Nephron progenitor cell (in vitro differentiated cells): ENCODE measurements around the gene TIAM1.

ENCODE experiments used
- DNase-seq: peaks from one replicate; pipeline ENCODE4 v3.0.0; 2021
- H3K27ac Mint-ChIP-seq: 2 replicates; pipeline ENCODE4 v1.8.0; 2021; ENCODE audit warnings: mild to moderate bottlenecking, moderate library complexity, mixed read lengths
- H3K27me3 Mint-ChIP-seq: 2 replicates; pipeline ENCODE4 v1.8.0; 2021; ENCODE audit warnings: mild to moderate bottlenecking, low read depth, mixed read lengths; ENCODE audit not compliant: poor library complexity
- H3K36me3 Mint-ChIP-seq: 2 replicates; pipeline ENCODE4 v1.8.0; 2021; ENCODE audit warnings: low read depth, mixed read lengths
- H3K4me1 Mint-ChIP-seq: 2 replicates; pipeline ENCODE4 v1.8.0; 2021; ENCODE audit warnings: mixed read lengths
- H3K4me3 Mint-ChIP-seq: 2 replicates; pipeline ENCODE4 v1.8.0; 2021; ENCODE audit warnings: mild to moderate bottlenecking, moderate library complexity, mixed read lengths
- H3K9me3 Mint-ChIP-seq: 2 replicates; pipeline ENCODE4 v1.8.0; 2021; ENCODE audit warnings: mild to moderate bottlenecking, moderate library complexity, mixed read lengths
- TF ChIP-seq, protein P1 (sequence below): fragments of 200-600 bp; sonication (generic); IDR thresholded peaks from 2 replicates; pipeline ENCODE4 v1.5.0; 2021; ENCODE audit warnings: antibody characterized with exemption

Gene TIAM1

GRCh38 chr21:31360717-31361116 lies 16.7 kb upstream of the TIAM1 start:
- Mint-ChIP-seq H3K36me3 (peaks cover 24% of the 10 kb centered on the region), H3K27ac (no peak overlapping the region), H3K9me3 (peaks cover 21% of the 10 kb centered on the region), H3K4me1 (peaks cover 39% of the 10 kb centered on the region), H3K4me3 (no peak overlapping the region), H3K27me3 (no peaks in the 10 kb centered on the region)
- TF ChIP-seq, protein P1, sequence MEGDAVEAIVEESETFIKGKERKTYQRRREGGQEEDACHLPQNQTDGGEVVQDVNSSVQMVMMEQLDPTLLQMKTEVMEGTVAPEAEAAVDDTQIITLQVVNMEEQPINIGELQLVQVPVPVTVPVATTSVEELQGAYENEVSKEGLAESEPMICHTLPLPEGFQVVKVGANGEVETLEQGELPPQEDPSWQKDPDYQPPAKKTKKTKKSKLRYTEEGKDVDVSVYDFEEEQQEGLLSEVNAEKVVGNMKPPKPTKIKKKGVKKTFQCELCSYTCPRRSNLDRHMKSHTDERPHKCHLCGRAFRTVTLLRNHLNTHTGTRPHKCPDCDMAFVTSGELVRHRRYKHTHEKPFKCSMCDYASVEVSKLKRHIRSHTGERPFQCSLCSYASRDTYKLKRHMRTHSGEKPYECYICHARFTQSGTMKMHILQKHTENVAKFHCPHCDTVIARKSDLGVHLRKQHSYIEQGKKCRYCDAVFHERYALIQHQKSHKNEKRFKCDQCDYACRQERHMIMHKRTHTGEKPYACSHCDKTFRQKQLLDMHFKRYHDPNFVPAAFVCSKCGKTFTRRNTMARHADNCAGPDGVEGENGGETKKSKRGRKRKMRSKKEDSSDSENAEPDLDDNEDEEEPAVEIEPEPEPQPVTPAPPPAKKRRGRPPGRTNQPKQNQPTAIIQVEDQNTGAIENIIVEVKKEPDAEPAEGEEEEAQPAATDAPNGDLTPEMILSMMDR = no peak
- DNase-seq = no peak

DNA sequence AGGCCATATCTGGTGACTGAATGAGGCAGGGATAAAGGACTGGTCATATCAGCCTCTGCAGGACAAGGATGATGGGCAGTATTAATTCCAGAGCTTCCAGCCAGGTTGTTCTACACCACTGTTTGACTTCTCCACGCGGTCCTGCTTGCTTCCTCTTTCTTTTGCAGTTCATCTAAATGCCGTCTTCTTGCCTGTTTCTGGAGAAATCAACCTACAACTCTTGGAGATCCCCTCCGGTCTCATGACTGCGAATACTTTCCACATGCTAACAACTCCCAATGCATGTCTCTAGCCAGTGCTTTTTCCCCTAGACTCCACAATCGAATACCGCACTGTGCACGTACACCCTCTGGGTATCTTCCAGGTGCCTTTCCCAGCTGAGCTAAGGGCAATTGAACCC lies 14.1 kb upstream of the TIAM1 start:
- peaks cover 28% of the 10 kb centered on the region for H3K4me1 Mint-ChIP-seq
- H3K27me3 Mint-ChIP-seq = no peaks in the 10 kb centered on the region
- H3K9me3 Mint-ChIP-seq = peaks cover 21% of the 10 kb centered on the region
- DNase-seq = no peak
- H3K27ac Mint-ChIP-seq = no peak overlapping the region
- no peak overlapping the region for H3K4me3 Mint-ChIP-seq
- TF ChIP-seq, protein P1 = no peak
- H3K36me3 Mint-ChIP-seq = peaks cover 20% of the 10 kb centered on the region

DNA sequence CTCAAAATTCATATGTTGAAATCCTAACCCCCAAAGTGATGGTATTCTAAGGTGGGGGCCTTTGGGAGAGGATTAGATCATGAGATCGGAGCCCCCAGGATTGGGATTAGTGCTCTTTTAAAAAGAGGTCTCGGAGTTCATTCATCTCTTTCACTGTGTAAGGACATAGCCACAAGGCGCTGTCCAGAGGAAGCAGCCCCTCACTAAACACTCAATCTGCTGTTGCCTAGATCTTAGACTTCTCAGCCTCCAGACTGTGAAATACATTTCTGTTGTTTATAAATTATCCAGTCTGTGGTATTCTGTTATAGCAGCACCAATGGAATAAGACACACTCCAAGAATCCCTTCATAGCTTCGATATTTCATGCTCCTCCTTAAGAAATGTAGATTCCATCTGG lies 12.4 kb upstream of the TIAM1 start:
- peaks cover 26% of the 10 kb centered on the region for H3K36me3 Mint-ChIP-seq
- TF ChIP-seq, protein P1 = no peak
- H3K27me3 Mint-ChIP-seq = no peaks in the 10 kb centered on the region
- peaks cover 12% of the 10 kb centered on the region for H3K4me1 Mint-ChIP-seq
- H3K4me3 Mint-ChIP-seq = no peak overlapping the region
- peaks cover 25% of the 10 kb centered on the region for H3K9me3 Mint-ChIP-seq
- DNase-seq = no peak
- no peak overlapping the region for H3K27ac Mint-ChIP-seq

DNA sequence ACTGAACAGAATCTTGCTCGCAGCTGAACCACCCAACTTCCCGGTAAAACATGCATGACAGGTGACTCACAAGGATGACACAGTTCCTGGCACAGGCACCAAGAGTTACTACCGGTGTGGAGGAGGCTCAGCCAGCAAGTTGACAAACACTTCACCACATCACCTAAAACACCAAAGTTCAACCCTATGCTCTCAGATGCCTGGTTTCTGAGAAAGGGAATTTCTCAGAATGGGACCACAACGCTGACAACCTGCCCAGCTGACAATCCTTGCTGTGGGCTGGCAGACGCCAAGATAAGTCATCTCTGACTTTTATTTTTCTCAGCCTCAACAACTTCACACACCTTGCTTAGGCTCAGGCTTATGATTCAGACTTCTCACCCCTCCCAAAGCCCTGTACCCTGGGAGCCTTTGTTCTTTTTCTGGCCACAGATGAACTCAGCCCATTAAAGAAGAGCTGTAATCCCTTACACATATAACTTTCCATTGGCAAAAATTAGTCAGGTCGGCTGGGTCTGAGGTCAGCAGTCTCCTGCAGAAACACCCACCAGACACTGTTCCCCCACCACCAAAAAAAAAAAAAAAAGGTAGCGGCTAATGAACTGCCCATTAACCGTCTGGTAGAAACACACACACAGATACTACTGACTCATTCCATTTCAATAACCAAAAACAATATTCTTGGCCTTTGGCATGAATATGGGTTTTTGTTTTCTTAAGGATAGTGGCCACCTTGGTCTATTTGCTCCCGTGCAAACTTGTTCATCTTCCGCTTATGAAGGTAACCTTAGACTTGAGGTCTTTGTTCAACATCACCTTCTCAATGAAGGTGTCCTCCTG lies 10.8 kb upstream of the TIAM1 start:
- Mint-ChIP-seq H3K9me3 (peaks cover 27% of the 10 kb centered on the region), H3K36me3 (peaks cover 30% of the 10 kb centered on the region), H3K27ac (no peak overlapping the region), H3K4me1 (peaks cover 12% of the 10 kb centered on the region), H3K4me3 (no peak overlapping the region), H3K27me3 (no peaks in the 10 kb centered on the region)
- DNase-seq = no peak
- TF ChIP-seq, protein P1 = no peak

- Mint-ChIP-seq H3K4me3 (no peak overlapping the region), H3K27ac (no peak overlapping the region), H3K36me3 (peaks cover 37% of the 10 kb centered on the region), H3K4me1 (peaks cover 18% of the 10 kb centered on the region), H3K27me3 (no peaks in the 10 kb centered on the region), H3K9me3 (peaks cover 26% of the 10 kb centered on the region)
- DNase-seq = no peak
- TF ChIP-seq, protein P1 = no peak
Measured at GRCh38 chr21:31354122-31354521, 10.1 kb upstream of the TIAM1 start.

DNA sequence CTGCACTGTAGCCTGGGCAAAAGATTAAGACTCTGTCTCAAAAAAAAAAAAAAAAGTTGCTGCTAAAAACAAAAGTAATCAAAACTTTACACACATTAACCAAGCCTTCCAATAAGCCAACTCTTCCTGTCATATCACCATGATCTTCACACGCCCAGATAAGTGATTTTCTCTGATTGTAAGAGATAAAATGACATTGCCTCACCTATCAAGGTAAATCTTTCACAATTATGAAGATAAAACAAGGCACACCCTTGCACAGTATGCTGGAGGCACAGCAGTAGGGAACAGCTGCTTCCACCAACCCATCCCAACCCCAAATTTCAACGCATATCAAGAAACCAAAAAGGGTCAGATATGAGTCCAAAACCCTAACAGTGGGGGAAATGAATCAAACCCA lies 8.8 kb upstream of the TIAM1 start:
- H3K27ac Mint-ChIP-seq = no peak overlapping the region
- peaks cover 41% of the 10 kb centered on the region for H3K36me3 Mint-ChIP-seq
- H3K9me3 Mint-ChIP-seq = peaks cover 25% of the 10 kb centered on the region
- peaks cover 26% of the 10 kb centered on the region for H3K4me1 Mint-ChIP-seq
- TF ChIP-seq, protein P1 = no peak
- no peaks in the 10 kb centered on the region for H3K27me3 Mint-ChIP-seq
- no peak overlapping the region for H3K4me3 Mint-ChIP-seq
- no peak for DNase-seq
